H9 (cell line): ENCODE data around the gene MECP2. TPM values are rescaled to one million over a fixed set of nuclear protein-coding genes. Genes with fewer than 3 reads are reported as not detected.

Experiments used
- DNase-seq: peaks from one replicate; pipeline ENCODE4 v3.0.0-alpha.2; 2017
- H2AFZ ChIP-seq: one replicate; pipeline ENCODE4 v1.6.1; 2013; ENCODE audit warnings: mild to moderate bottlenecking, low read length, control low read depth, moderate library complexity
- H2AK5ac ChIP-seq: 2 replicates; pipeline ENCODE4 v1.6.1; 2013; ENCODE audit warnings: low read length, control low read depth, mixed read lengths; ENCODE audit not compliant: insufficient read length
- H2BK120ac ChIP-seq: one replicate; pipeline ENCODE4 v1.6.1; 2013; ENCODE audit warnings: low read depth, mild to moderate bottlenecking, low read length, control low read depth, inconsistent platforms; ENCODE audit not compliant: poor library complexity, severe bottlenecking
- H2BK12ac ChIP-seq: 2 replicates; pipeline ENCODE4 v1.6.1; 2013; ENCODE audit warnings: low read length, control low read depth, mixed read lengths, low read depth; ENCODE audit not compliant: insufficient read length
- H2BK15ac ChIP-seq: 2 replicates; pipeline ENCODE4 v1.6.1; 2013; ENCODE audit warnings: low read depth, low read length, control low read depth
- H2BK20ac ChIP-seq: one replicate; pipeline ENCODE4 v1.6.1; 2013; ENCODE audit warnings: low read depth, mild to moderate bottlenecking, low read length, control low read depth, inconsistent platforms; ENCODE audit not compliant: poor library complexity, severe bottlenecking
- H2BK5ac ChIP-seq: 2 replicates; pipeline ENCODE4 v1.6.1; 2013; ENCODE audit warnings: low read length, control low read depth, mixed read lengths; ENCODE audit not compliant: insufficient read length
- H3K14ac ChIP-seq: 2 replicates; pipeline ENCODE4 v1.6.1; 2013; ENCODE audit warnings: low read length, control low read depth; ENCODE audit not compliant: insufficient read depth
- H3K18ac ChIP-seq: 2 replicates; pipeline ENCODE4 v1.6.1; 2013; ENCODE audit warnings: low read depth, mild to moderate bottlenecking, mixed read lengths, low read length, control low read depth; ENCODE audit not compliant: insufficient read length
- H3K23ac ChIP-seq: 2 replicates; pipeline ENCODE4 v1.6.1; 2013; ENCODE audit warnings: low read length, control low read depth, mixed read lengths, low read depth; ENCODE audit not compliant: insufficient read length
- H3K23me2 ChIP-seq: 2 replicates; pipeline ENCODE4 v1.6.1; 2013; ENCODE audit warnings: low read depth, mild to moderate bottlenecking, mixed read lengths, low read length, control low read depth; ENCODE audit not compliant: insufficient read length, poor library complexity, severe bottlenecking
- H3K27ac ChIP-seq: 2 replicates; pipeline ENCODE4 v1.5.1; 2013; ENCODE audit warnings: low read length, control low read depth, mixed read lengths, low read depth; ENCODE audit not compliant: insufficient read length
- H3K27me3 ChIP-seq: 2 replicates; pipeline ENCODE4 v1.6.1; 2013; ENCODE audit warnings: low read length, control low read depth, inconsistent platforms; ENCODE audit not compliant: insufficient read depth
- H3K4ac ChIP-seq: 2 replicates; pipeline ENCODE4 v1.6.1; 2013; ENCODE audit warnings: low read depth, mild to moderate bottlenecking, control low read depth, inconsistent platforms, low read length, moderate library complexity
- H3K4me1 ChIP-seq: 2 replicates; pipeline ENCODE4 v1.6.1; 2013; ENCODE audit warnings: low read length, control low read depth, inconsistent platforms; ENCODE audit not compliant: insufficient read depth
- H3K4me2 ChIP-seq: 2 replicates; pipeline ENCODE4 v1.6.1; 2013; ENCODE audit warnings: low read length, control low read depth, mixed read lengths; ENCODE audit not compliant: insufficient read length, insufficient read depth
- H3K56ac ChIP-seq: 2 replicates; pipeline ENCODE4 v1.6.1; 2013; ENCODE audit warnings: low read depth, mild to moderate bottlenecking, mixed read lengths, low read length, control low read depth; ENCODE audit not compliant: insufficient read length
- H3K79me1 ChIP-seq: 2 replicates; pipeline ENCODE4 v1.6.1; 2013; ENCODE audit warnings: low read depth, mild to moderate bottlenecking, moderate library complexity, low read length, control low read depth, inconsistent platforms; ENCODE audit not compliant: insufficient read depth, poor library complexity, severe bottlenecking
- H3K79me2 ChIP-seq: 2 replicates; pipeline ENCODE4 v1.6.1; 2013; ENCODE audit warnings: low read length, control low read depth, inconsistent platforms; ENCODE audit not compliant: insufficient read depth
- H3K9ac ChIP-seq: 2 replicates; pipeline ENCODE4 v1.6.1; 2013; ENCODE audit warnings: low read length, control low read depth, mixed read lengths; ENCODE audit not compliant: insufficient read length; ENCODE audit errors: extremely low read depth
- H3K9me3 ChIP-seq: one replicate; pipeline ENCODE4 v1.6.1; 2013; ENCODE audit warnings: low read depth, low read length, inconsistent platforms; ENCODE audit not compliant: control insufficient read depth
- H3T11ph ChIP-seq: one replicate; pipeline ENCODE4 v1.6.1; 2013; ENCODE audit warnings: mild to moderate bottlenecking, low read length, control low read depth, inconsistent platforms
- H4K20me1 ChIP-seq: one replicate; pipeline ENCODE4 v1.6.1; 2013; ENCODE audit not compliant: control insufficient read depth, insufficient read length, insufficient read depth
- H4K5ac ChIP-seq: 2 replicates; pipeline ENCODE4 v1.6.1; 2013; ENCODE audit warnings: low read depth, mild to moderate bottlenecking, mixed read lengths, low read length, control low read depth; ENCODE audit not compliant: insufficient read length
- H4K8ac ChIP-seq: replicated peaks from 2 replicates; pipeline ENCODE4 v1.6.1; 2013; ENCODE audit warnings: low read length, control low read depth, mixed read lengths, low read depth; ENCODE audit not compliant: insufficient read length
- H4K91ac ChIP-seq: 2 replicates; pipeline ENCODE4 v1.6.1; 2013; ENCODE audit warnings: low read depth, mild to moderate bottlenecking, moderate library complexity, mixed read lengths, low read length, control low read depth; ENCODE audit not compliant: insufficient read length
- H3K27ac Mint-ChIP-seq, 3 experiments: 2 replicates in 2 of 3; 3 replicates in 1 of 3; pipeline ENCODE4 v1.8.0; 2020 to 2021; ENCODE audit warnings: mixed read lengths in 3 of 3, mild to moderate bottlenecking in 1 of 3, moderate library complexity in 1 of 3
- H3K27me3 Mint-ChIP-seq: 2 replicates; pipeline ENCODE4 v1.8.0; 2021; ENCODE audit warnings: low read depth, mild to moderate bottlenecking, moderate library complexity, mixed read lengths
- H3K36me3 Mint-ChIP-seq, 3 experiments: 2 replicates in 2 of 3; 3 replicates in 1 of 3; pipeline ENCODE4 v1.8.0; 2020 to 2021; ENCODE audit warnings: low read depth in 3 of 3, mixed read lengths in 3 of 3; ENCODE audit not compliant: insufficient read depth in 1 of 3
- H3K4me1 Mint-ChIP-seq, 2 experiments: 2 replicates each; pipeline ENCODE4 v1.8.0; 2020; ENCODE audit warnings: mixed read lengths in 2 of 2
- H3K4me3 Mint-ChIP-seq, 2 experiments: 2 replicates in 1 of 2; 3 replicates in 1 of 2; pipeline ENCODE4 v1.8.0; 2020 to 2021; ENCODE audit warnings: mild to moderate bottlenecking in 2 of 2, mixed read lengths in 2 of 2, moderate library complexity in 1 of 2
- H3K9me3 Mint-ChIP-seq, 2 experiments: 2 replicates in 1 of 2; 3 replicates in 1 of 2; pipeline ENCODE4 v1.8.0; 2020; ENCODE audit warnings: mild to moderate bottlenecking in 2 of 2, mixed read lengths in 2 of 2, moderate library complexity in 1 of 2
- CTCF ChIP-seq: fragments of 200-600 bp; sonication (generic); conservative IDR thresholded peaks from 3 replicates; pipeline ENCODE4 v1.8.0; 2021; ENCODE audit warnings: antibody characterized with exemption, mild to moderate bottlenecking
- WGBS: extraction: QIAGEN DNeasy Blood & Tissue Kit; methylation state at CpG from one replicate; pipeline ENCODE4 v1.1.7; 2013; ENCODE audit warnings: missing lambda C conversion rate, low lambda C conversion rate, mixed read lengths; ENCODE audit not compliant: insufficient read length; ENCODE audit errors: extremely low coverage; 5-methylcytosine and 5-hydroxymethylcytosine counted together
- total RNA-seq: library from RNA; stranded (reverse); gene quantifications from 2 replicates; pipeline ENCODE4 v1.2.1, GENCODE V29; 2021

The MECP2 gene
- total RNA-seq, 1 experiment from 2014 or later = 32.2 TPM

GRCh38 chrX:154038656-154039055, 58.9 kb downstream of the MECP2 start:
- no peak for TF ChIP-seq CTCF
- no peaks in the 10 kb centered on the region; the same call in 1 of the 2 replicates for H3K79me2 ChIP-seq
- no peak overlapping the region for H2BK12ac ChIP-seq
- no peak overlapping the region for H2BK20ac ChIP-seq
- H3K27ac ChIP-seq = no peak overlapping the region
- no peak overlapping the region for H4K8ac ChIP-seq
- H4K91ac ChIP-seq = no peak overlapping the region
- Mint-ChIP-seq H3K4me3 (no peak overlapping the region), H3K27ac (no peak overlapping the region), H3K36me3 (peaks cover 14 to 28% (median 25%) of the 10 kb centered on the region in 3 experiments), H3K4me1 (peaks cover 40 to 43% of the 10 kb centered on the region in 2 experiments), H3K9me3 (peaks cover 69 to 80% of the 10 kb centered on the region in 2 experiments), H3K27me3 (no peaks in the 10 kb centered on the region; the same call in 1 of the 2 replicates)
- peaks cover 32% of the 10 kb centered on the region for H3K9me3 ChIP-seq
- no peak overlapping the region for H3K4me2 ChIP-seq
- no peak overlapping the region for H2AK5ac ChIP-seq
- no CpG with 5 or more reads among the region's 5 CpGs for WGBS
- H2BK15ac ChIP-seq = no peak overlapping the region
- H2BK120ac ChIP-seq = no peak overlapping the region
- DNase-seq = no peak
- H3T11ph ChIP-seq = no peak overlapping the region
- no peak overlapping the region for H3K9ac ChIP-seq
- no peak overlapping the region for H3K23ac ChIP-seq
- H3K56ac ChIP-seq = no peak overlapping the region
- H3K79me1 ChIP-seq = no peaks in the 10 kb centered on the region
- H3K27me3 ChIP-seq = no peaks in the 10 kb centered on the region
- no peak overlapping the region for H3K4ac ChIP-seq
- H4K20me1 ChIP-seq = no peaks in the 10 kb centered on the region
- no peak overlapping the region for H3K14ac ChIP-seq
- no peaks in the 10 kb centered on the region for H3K23me2 ChIP-seq
- no peak overlapping the region for H3K18ac ChIP-seq
- H4K5ac ChIP-seq = no peak overlapping the region
- no peak overlapping the region for H2AFZ ChIP-seq
- H2BK5ac ChIP-seq = no peak overlapping the region
- H3K4me1 ChIP-seq = no peaks in the 10 kb centered on the region; the same call in 1 of the 2 replicates
